GM12878 (cell line): ENCODE data around the gene DAPK3. TPM values are rescaled to one million over a fixed set of nuclear protein-coding genes. Genes with fewer than 3 reads are reported as not detected.

Experiments used
- ATAC-seq: fragments of 200-7000 bp; cut with Tn5 transposase; 3 replicates; pipeline ENCODE4 v1.9.1; 2020; ENCODE audit warnings: mild to moderate bottlenecking, moderate library complexity
- BruUV-seq: library from RNA; stranded (reverse); fragments of 400-500 nt; replicated peaks from 2 replicates; lab custom pipeline; 2021; lab: Mats Ljungman, UMichigan
- CTCF ChIA-PET: fragments of 300-600 bp; sonication (Branson Sonifier 250); formaldehyde crosslinking; extraction: SDS; loops from one replicate; lab custom pipeline; 2021; ENCODE audit warnings: inconsistent platforms; lab: Yijun Ruan, JAX
- POLR2A ChIA-PET: fragments of 350-600 bp; formaldehyde crosslinking; extraction: SDS; loops from one replicate; lab custom pipeline; 2021; ENCODE audit warnings: inconsistent platforms; lab: Charles Lee
- RAD21 ChIA-PET: fragments of 300-600 bp; sonication (Branson Sonifier 250); formaldehyde crosslinking; loops from one replicate; lab custom pipeline; 2023; ENCODE audit warnings: antibody characterized with exemption; ENCODE audit not compliant: unreplicated experiment; lab: Charles Lee
- SMC1A ChIA-PET: fragments of 300-600 bp; sonication (Branson Sonifier 250); formaldehyde crosslinking; loops from one replicate; lab custom pipeline; 2023; ENCODE audit not compliant: unreplicated experiment, uncharacterized antibody; lab: Charles Lee
- DNase-seq: peaks from one replicate; pipeline ENCODE4 v3.0.0-alpha.2; 2011; ENCODE audit warnings: low read depth, low spot score
- FAIRE-seq: peaks from 3 replicates; lab custom pipeline; 2011; peaks lifted over from hg19 to GRCh38; lab: Jason Lieb, UNC
- H2AFZ ChIP-seq: 2 replicates; pipeline ENCODE4 v1.6.0; 2011; ENCODE audit warnings: low read depth, low read length, control low read depth; ENCODE audit not compliant: control insufficient read depth
- H3K27ac ChIP-seq: 2 replicates; pipeline ENCODE4 v1.5.1; 2011; ENCODE audit warnings: control low read depth; ENCODE audit not compliant: control insufficient read depth, insufficient read depth
- H3K27me3 ChIP-seq, 2 experiments: replicated peaks in 1 of 2; 2 replicates each; pipeline versions ENCODE4 v1.6.0 to v1.6.1; 2011; ENCODE audit warnings: low read length in 1 of 2; ENCODE audit not compliant: control insufficient read depth in 2 of 2, insufficient read depth in 2 of 2
- H3K36me3 ChIP-seq, 2 experiments: 2 replicates each; pipeline ENCODE4 v1.5.1; 2011; ENCODE audit warnings: low read length in 1 of 2; ENCODE audit not compliant: control insufficient read depth in 2 of 2, insufficient read depth in 2 of 2
- H3K4me1 ChIP-seq: 2 replicates; pipeline ENCODE4 v1.6.1; 2011; ENCODE audit warnings: mild to moderate bottlenecking, low read length, moderate library complexity, mixed read lengths; ENCODE audit not compliant: control insufficient read depth, insufficient read depth
- H3K4me2 ChIP-seq: 2 replicates; pipeline ENCODE4 v1.6.0; 2011; ENCODE audit warnings: control low read depth; ENCODE audit not compliant: control insufficient read depth, insufficient read depth
- H3K4me3 ChIP-seq: fragments of 200-600 bp; sonication (generic); 2 replicates; pipeline ENCODE4 v1.5.1; 2016
- H3K79me2 ChIP-seq: 2 replicates; pipeline ENCODE4 v1.6.0; 2011; ENCODE audit warnings: low read length; ENCODE audit not compliant: control insufficient read depth, insufficient read depth
- H3K9ac ChIP-seq: 2 replicates; pipeline ENCODE4 v1.8.0; 2011; ENCODE audit warnings: low read length, control low read depth, mixed read lengths; ENCODE audit not compliant: control insufficient read depth, insufficient read depth
- H3K9me3 ChIP-seq: replicated peaks from 3 replicates; pipeline ENCODE4 v1.5.1; 2011; ENCODE audit warnings: mild to moderate bottlenecking, low read length; ENCODE audit not compliant: control insufficient read depth, insufficient read depth
- H4K20me1 ChIP-seq: 2 replicates; pipeline ENCODE4 v1.6.0; 2011; ENCODE audit not compliant: control insufficient read depth, insufficient read depth
- HCFC1 ChIP-seq: fragments of 150-350 bp; IDR thresholded peaks from 2 replicates; pipeline ENCODE4 v1.6.1; 2014; ENCODE audit warnings: low read length
- JUND ChIP-seq: IDR thresholded peaks from 2 replicates; pipeline ENCODE4 v1.6.1; 2012; ENCODE audit warnings: low read depth, mild to moderate bottlenecking, low read length, improper control_type of control experiment, moderate library complexity
- KDM1A ChIP-seq: fragments of 200-600 bp; sonication (generic); IDR thresholded peaks from 2 replicates; pipeline ENCODE4 v1.6.1; 2016; ENCODE audit warnings: borderline replicate concordance
- MTA3 ChIP-seq: IDR thresholded peaks from 2 replicates; pipeline ENCODE4 v1.6.1; 2012; ENCODE audit warnings: low read length, inconsistent platforms, borderline replicate concordance
- SMAD1 ChIP-seq: fragments of 450-650 bp; IDR thresholded peaks from 2 replicates; pipeline ENCODE4 v1.6.1; 2018; ENCODE audit warnings: mild to moderate bottlenecking, low read depth; ENCODE audit not compliant: partially characterized antibody
- STAT1 ChIP-seq: fragments of 450-650 bp; conservative IDR thresholded peaks from 2 replicates; pipeline ENCODE4 v1.6.1; 2014; ENCODE audit warnings: antibody characterized with exemption, mild to moderate bottlenecking
- YY1 ChIP-seq: IDR thresholded peaks from 2 replicates; pipeline ENCODE4 v1.6.1; 2011; ENCODE audit warnings: low read depth, mild to moderate bottlenecking, low read length
- ZNF217 ChIP-seq: fragments of 450-650 bp; IDR thresholded peaks from 2 replicates; pipeline ENCODE4 v1.6.1; 2017; ENCODE audit warnings: antibody characterized with exemption, mild to moderate bottlenecking
- WGBS: methylation state at CpG from one replicate; pipeline ENCODE4 v1.1.6; 2016; ENCODE audit warnings: low lambda C conversion rate; ENCODE audit not compliant: insufficient replicate concordance, insufficient coverage; ENCODE audit errors: missing lambda C conversion rate; 5-methylcytosine and 5-hydroxymethylcytosine counted together
- in situ Hi-C: fragments of 300-500 bp; cut with MboI; formaldehyde crosslinking; loops from 9 replicates; pipeline ENCODE4 v1.14.3; 2018; ENCODE audit warnings: mixed read lengths
- intact Hi-C: fragments of 100-400 bp; cut with micrococcal nuclease; formaldehyde crosslinking; loops from one replicate; pipeline ENCODE4 v1.14.2; 2022; ENCODE audit not compliant: unreplicated experiment
- polyA plus RNA-seq, 11 experiments: library from polyadenylated mRNA; depleted of rRNA in 4 of 11; unstranded in 6 of 11; stranded (reverse) in 5 of 11; fragments of >200 nt; fragmentation: Nextera tagmentation in 4 of 11; fragmentation: Illumina TruSeq in 1 of 11; extraction: Ambion mirVana in 4 of 11; extraction: Trizol in 1 of 11; gene quantifications; 1 replicate in 1 of 11; 2 replicates in 10 of 11; pipeline versions ENCODE4 v1.2.1 to v1.2.3, GENCODE V29; 2011 to 2016; ENCODE audit warnings: inconsistent platforms in 2 of 11, missing spikeins in 2 of 11, low read depth in 1 of 11
- total RNA-seq, 4 experiments: library from RNA; depleted of rRNA in 3 of 4; stranded (reverse); fragments of >200 nt in 3 of 4; fragmentation: Illumina TruSeq in 1 of 4; extraction: Trizol in 1 of 4; gene quantifications; 2 replicates each; pipeline versions ENCODE4 v1.2.1 to v1.2.3, GENCODE V29; 2013 to 2021
- TF ChIP-seq, protein P1 (sequence below): IDR thresholded peaks from 2 replicates; pipeline ENCODE4 v1.6.1; 2012; ENCODE audit warnings: improper control_type of control experiment, low read depth, low read length; ENCODE audit not compliant: insufficient replicate concordance

Gene DAPK3
- total and polyA plus RNA-seq, 10 of the 15 experiments (the other 5 are each of a cell fraction or from before 2014, with no cell fraction given) = 0.13 to 46.4 (median 24.8) TPM

DNA sequence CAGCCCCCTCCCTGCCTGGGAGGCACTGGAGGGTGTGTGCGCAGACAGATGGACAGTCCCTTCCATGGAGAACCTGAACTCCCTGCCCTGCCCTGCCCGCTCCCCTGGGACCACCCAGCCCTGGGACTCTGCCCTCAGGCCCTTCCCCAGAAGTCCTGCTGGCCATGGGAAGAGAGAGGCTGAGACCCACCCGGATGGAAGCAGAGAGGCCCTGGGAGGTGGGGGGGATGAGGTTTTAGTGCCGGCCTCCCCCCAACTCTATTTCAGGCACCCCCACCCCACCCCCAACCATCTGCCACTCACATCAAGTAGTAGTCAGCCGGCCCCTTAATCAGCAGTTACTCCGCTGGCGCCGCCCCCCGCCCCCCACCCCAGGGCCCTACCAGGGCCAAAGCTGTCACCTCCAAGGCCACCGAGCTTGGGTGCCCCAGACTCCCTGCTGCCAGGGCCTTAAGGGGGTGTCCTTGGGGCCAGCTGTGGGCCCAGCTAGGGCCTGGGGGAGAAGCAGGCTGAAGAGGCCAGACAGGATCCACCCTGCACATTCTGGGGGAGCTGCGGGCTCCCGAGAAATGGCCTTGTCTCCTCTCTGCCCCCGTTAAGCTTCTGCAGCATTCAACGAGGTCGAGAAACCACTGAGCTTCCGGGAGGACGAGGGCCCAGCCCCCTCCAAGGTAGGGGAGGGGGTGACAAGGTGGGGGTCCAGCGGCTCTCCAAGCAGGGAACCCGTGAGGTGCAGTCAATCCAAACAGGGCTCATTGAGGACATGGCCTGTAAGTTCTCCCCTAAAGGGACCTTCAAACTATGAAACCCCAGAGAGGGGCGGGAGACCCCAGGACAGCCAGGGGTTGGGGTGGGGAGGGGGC, 20.7 kb downstream of the DAPK3 start:
- H3K27ac ChIP-seq = no peak overlapping the region
- ChIA-PET RAD21 (no interaction called here), POLR2A (no interaction called here), CTCF (no interaction called here), SMC1A (no interaction called here)
- H3K4me2 ChIP-seq = no peak overlapping the region
- no peaks in the 10 kb centered on the region for H3K79me2 ChIP-seq
- no TSS peak for BruUV-seq
- no peaks in the 10 kb centered on the region for H4K20me1 ChIP-seq
- no peak overlapping the region for H3K9ac ChIP-seq
- no peak overlapping the region for H2AFZ ChIP-seq
- intact Hi-C loops = no loop called here
- no peak for ATAC-seq
- no peak for FAIRE-seq
- no peaks in the 10 kb centered on the region for H3K27me3 ChIP-seq
- H3K9me3 ChIP-seq = no peaks in the 10 kb centered on the region
- in situ Hi-C loops = no loop called here
- TF ChIP-seq YY1 (no peak), HCFC1 (no peak), ZNF217 (no peak), STAT1 (no peak), MTA3 (no peak), SMAD1 (no peak), JUND (no peak), KDM1A (no peak)
- TF ChIP-seq, protein P1, sequence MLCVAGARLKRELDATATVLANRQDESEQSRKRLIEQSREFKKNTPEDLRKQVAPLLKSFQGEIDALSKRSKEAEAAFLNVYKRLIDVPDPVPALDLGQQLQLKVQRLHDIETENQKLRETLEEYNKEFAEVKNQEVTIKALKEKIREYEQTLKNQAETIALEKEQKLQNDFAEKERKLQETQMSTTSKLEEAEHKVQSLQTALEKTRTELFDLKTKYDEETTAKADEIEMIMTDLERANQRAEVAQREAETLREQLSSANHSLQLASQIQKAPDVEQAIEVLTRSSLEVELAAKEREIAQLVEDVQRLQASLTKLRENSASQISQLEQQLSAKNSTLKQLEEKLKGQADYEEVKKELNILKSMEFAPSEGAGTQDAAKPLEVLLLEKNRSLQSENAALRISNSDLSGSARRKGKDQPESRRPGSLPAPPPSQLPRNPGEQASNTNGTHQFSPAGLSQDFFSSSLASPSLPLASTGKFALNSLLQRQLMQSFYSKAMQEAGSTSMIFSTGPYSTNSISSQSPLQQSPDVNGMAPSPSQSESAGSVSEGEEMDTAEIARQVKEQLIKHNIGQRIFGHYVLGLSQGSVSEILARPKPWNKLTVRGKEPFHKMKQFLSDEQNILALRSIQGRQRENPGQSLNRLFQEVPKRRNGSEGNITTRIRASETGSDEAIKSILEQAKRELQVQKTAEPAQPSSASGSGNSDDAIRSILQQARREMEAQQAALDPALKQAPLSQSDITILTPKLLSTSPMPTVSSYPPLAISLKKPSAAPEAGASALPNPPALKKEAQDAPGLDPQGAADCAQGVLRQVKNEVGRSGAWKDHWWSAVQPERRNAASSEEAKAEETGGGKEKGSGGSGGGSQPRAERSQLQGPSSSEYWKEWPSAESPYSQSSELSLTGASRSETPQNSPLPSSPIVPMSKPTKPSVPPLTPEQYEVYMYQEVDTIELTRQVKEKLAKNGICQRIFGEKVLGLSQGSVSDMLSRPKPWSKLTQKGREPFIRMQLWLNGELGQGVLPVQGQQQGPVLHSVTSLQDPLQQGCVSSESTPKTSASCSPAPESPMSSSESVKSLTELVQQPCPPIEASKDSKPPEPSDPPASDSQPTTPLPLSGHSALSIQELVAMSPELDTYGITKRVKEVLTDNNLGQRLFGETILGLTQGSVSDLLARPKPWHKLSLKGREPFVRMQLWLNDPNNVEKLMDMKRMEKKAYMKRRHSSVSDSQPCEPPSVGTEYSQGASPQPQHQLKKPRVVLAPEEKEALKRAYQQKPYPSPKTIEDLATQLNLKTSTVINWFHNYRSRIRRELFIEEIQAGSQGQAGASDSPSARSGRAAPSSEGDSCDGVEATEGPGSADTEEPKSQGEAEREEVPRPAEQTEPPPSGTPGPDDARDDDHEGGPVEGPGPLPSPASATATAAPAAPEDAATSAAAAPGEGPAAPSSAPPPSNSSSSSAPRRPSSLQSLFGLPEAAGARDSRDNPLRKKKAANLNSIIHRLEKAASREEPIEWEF = no peak
- no peaks in the 10 kb centered on the region for H3K4me1 ChIP-seq
- H3K36me3 ChIP-seq = no peaks in the 10 kb centered on the region
- no peak for DNase-seq
- H3K4me3 ChIP-seq = no peak overlapping the region
- WGBS = 29% methylated on average over 18 of the region's 20 CpGs
